GM12891 (cell line): ENCODE data around the gene FLNC.

Experiments used
- PAX5 ChIP-seq: IDR thresholded peaks from 2 replicates; pipeline ENCODE4 v1.6.1; 2011; ENCODE audit warnings: low read length, moderate library complexity, mild to moderate bottlenecking; ENCODE audit not compliant: insufficient read depth, severe bottlenecking
- POLR2A ChIP-seq: IDR thresholded peaks from 2 replicates; pipeline ENCODE4 v1.6.1; 2011; ENCODE audit warnings: low read depth, low read length, control low read depth
- POLR2AphosphoS5 ChIP-seq: IDR thresholded peaks from 2 replicates; pipeline ENCODE4 v1.6.1; 2011; ENCODE audit warnings: low read depth, low read length, control low read depth
- SPI1 ChIP-seq: IDR thresholded peaks from 2 replicates; pipeline ENCODE4 v1.6.1; 2011; ENCODE audit warnings: low read depth, low read length, control low read depth
- TAF1 ChIP-seq: IDR thresholded peaks from 2 replicates; pipeline ENCODE4 v1.6.1; 2011; ENCODE audit warnings: low read depth, low read length, control low read depth

- TF ChIP-seq TAF1 (no peak), POLR2AphosphoS5 (no peak), SPI1 (no peak), POLR2A (no peak), PAX5 (no peak)
Observed at GRCh38 chr7:128847721-128848211, 17.6 kb downstream of the FLNC start.
